ENCODE results near the gene HAUS6.

DNA sequence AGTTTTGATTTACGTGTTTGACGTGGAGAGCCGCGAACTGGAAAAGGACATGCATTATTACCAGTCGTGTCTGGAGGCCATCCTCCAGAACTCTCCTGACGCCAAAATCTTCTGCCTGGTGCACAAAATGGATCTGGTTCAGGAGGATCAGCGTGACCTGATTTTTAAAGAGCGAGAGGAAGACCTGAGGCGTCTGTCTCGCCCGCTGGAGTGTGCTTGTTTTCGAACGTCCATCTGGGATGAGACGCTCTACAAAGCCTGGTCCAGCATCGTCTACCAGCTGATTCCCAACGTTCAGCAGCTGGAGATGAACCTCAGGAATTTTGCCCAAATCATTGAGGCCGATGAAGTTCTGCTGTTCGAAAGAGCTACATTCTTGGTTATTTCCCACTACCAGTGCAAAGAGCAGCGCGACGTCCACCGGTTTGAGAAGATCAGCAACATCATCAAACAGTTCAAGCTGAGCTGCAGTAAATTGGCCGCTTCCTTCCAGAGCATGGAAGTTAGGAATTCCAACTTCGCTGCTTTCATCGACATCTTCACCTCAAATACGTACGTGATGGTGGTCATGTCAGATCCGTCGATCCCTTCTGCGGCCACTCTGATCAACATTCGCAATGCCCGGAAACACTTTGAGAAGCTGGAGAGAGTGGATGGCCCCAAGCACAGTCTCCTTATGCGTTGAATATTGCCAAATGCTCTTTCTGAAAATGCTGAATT, 52.6 kb downstream of the HAUS6 start:
- TF ChIP-seq, protein P1, sequence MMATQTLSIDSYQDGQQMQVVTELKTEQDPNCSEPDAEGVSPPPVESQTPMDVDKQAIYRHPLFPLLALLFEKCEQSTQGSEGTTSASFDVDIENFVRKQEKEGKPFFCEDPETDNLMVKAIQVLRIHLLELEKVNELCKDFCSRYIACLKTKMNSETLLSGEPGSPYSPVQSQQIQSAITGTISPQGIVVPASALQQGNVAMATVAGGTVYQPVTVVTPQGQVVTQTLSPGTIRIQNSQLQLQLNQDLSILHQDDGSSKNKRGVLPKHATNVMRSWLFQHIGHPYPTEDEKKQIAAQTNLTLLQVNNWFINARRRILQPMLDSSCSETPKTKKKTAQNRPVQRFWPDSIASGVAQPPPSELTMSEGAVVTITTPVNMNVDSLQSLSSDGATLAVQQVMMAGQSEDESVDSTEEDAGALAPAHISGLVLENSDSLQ (IDR thresholded peaks at IDR 0.05) = no peak
- no peak for TF ChIP-seq TARDBP (IDR thresholded peaks at IDR 0.05)
- no peak for TF ChIP-seq SP1 (IDR thresholded peaks at IDR 0.05)
- TF ChIP-seq FOXM1 (IDR thresholded peaks at IDR 0.05; ENCODE audit: borderline replicate concordance) = no peak
- TF ChIP-seq NFRKB (IDR thresholded peaks at IDR 0.05) = no peak
- no peak for TF ChIP-seq BHLHE40 (IDR thresholded peaks at IDR 0.05; ENCODE audit: borderline replicate concordance)
- no peak for TF ChIP-seq CTBP1 (IDR thresholded peaks at IDR 0.05; ENCODE audit: borderline replicate concordance)

Data from HEK293T (cell line).